ENCODE data around the gene PRPF39. TPM values are rescaled to one million over a fixed set of nuclear protein-coding genes. Genes with fewer than 3 reads are reported as not detected.

Gene PRPF39
- total and polyA plus RNA-seq, 2 of the 13 experiments (the other 11 are each of a cell fraction or from before 2014, with no cell fraction given): 44.2 to 65.0 TPM

DNA sequence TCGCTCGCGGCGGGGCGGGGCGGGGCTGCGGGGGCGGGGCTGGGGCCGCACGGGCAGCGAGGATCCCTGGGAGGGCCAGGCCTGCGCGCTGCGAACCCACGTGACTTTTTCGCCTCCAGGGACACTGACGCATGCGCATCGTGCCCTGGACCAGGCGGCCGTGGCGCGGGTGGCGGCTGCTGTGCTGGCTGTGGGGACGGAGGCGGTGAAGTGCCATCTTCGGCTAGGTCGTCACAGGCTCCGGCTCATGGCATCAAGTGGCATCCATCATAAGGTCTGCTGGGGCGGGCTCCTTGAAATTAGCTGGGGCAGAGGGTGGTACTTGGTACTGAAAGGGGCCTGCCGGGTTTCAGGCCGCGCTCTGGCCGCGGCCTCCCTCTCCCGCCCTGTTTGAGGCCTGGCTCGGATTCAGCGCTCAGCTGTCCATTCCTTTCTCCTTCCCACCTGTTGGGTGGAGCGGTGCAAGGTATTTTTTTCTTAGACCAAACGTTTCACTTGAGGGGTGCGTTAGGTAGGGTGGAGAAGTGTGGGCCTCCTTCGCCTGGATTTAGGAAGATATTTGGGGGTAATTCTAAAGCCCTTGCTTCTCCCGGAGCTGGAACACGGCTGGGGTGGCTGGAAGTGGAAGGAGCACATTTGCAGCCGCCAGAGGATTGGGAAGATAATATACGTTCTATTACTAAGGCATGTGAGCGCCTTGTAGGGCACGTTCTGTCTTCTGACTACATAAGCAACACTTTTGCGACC is at the start of gene PRPF39 (continued):
- TF ChIP-seq ZBTB49 (CRISPR knock-in tag; IDR thresholded peaks at IDR 0.05; ENCODE audit: borderline replicate concordance): no peak
- no peak for TF ChIP-seq ZNF44 (CRISPR knock-in tag; IDR thresholded peaks at IDR 0.05)
- 0 out of 2 replicates have a peak, but pooled peaks have one; percentile 48 for TF ChIP-seq ZMAT3 (CRISPR knock-in tag; conservative IDR thresholded peaks at IDR 0.05)
- peak; percentile 35; the same call in 1 of the 2 replicates for TF ChIP-seq ZNF12 (CRISPR knock-in tag; IDR thresholded peaks at IDR 0.05)
- no peak for TF ChIP-seq ZNF572 (CRISPR knock-in tag; IDR thresholded peaks at IDR 0.05)
- TF ChIP-seq, protein P1, sequence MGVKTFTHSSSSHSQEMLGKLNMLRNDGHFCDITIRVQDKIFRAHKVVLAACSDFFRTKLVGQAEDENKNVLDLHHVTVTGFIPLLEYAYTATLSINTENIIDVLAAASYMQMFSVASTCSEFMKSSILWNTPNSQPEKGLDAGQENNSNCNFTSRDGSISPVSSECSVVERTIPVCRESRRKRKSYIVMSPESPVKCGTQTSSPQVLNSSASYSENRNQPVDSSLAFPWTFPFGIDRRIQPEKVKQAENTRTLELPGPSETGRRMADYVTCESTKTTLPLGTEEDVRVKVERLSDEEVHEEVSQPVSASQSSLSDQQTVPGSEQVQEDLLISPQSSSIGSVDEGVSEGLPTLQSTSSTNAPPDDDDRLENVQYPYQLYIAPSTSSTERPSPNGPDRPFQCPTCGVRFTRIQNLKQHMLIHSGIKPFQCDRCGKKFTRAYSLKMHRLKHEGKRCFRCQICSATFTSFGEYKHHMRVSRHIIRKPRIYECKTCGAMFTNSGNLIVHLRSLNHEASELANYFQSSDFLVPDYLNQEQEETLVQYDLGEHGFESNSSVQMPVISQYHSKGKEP (CRISPR knock-in tag; IDR thresholded peaks at IDR 0.05): no peak
- TF ChIP-seq YY1 (IDR thresholded peaks at IDR 0.05; ENCODE audit: insufficient read depth, insufficient replicate concordance, low read depth, low read length): peak; percentile 60
- no peak for TF ChIP-seq ZBTB1 (CRISPR knock-in tag; IDR thresholded peaks at IDR 0.05; ENCODE audit: borderline replicate concordance)
- TF ChIP-seq NFE2L1 (CRISPR knock-in tag; IDR thresholded peaks at IDR 0.05; ENCODE audit: borderline replicate concordance): no peak
- TF ChIP-seq SMAD9 (CRISPR knock-in tag; IDR thresholded peaks at IDR 0.05): no peak
- no peak for TF ChIP-seq ZSCAN30 (CRISPR knock-in tag; IDR thresholded peaks at IDR 0.05)
- TF ChIP-seq, protein P2, sequence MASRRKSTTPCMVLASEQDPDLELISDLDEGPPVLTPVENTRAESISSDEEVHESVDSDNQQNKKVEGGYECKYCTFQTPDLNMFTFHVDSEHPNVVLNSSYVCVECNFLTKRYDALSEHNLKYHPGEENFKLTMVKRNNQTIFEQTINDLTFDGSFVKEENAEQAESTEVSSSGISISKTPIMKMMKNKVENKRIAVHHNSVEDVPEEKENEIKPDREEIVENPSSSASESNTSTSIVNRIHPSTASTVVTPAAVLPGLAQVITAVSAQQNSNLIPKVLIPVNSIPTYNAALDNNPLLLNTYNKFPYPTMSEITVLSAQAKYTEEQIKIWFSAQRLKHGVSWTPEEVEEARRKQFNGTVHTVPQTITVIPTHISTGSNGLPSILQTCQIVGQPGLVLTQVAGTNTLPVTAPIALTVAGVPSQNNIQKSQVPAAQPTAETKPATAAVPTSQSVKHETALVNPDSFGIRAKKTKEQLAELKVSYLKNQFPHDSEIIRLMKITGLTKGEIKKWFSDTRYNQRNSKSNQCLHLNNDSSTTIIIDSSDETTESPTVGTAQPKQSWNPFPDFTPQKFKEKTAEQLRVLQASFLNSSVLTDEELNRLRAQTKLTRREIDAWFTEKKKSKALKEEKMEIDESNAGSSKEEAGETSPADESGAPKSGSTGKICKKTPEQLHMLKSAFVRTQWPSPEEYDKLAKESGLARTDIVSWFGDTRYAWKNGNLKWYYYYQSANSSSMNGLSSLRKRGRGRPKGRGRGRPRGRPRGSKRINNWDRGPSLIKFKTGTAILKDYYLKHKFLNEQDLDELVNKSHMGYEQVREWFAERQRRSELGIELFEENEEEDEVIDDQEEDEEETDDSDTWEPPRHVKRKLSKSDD (CRISPR knock-in tag; IDR thresholded peaks at IDR 0.05; ENCODE audit: low read depth): 0 out of 2 replicates have a peak, but pooled peaks have one; percentile 28
- TF ChIP-seq CC2D1A (CRISPR knock-in tag; IDR thresholded peaks at IDR 0.05): no peak
- TF ChIP-seq FOXO1 (CRISPR knock-in tag; IDR thresholded peaks at IDR 0.05): no peak
- TF ChIP-seq NFATC3 (CRISPR knock-in tag; IDR thresholded peaks at IDR 0.05): no peak
- no peak for TF ChIP-seq SIX1 (CRISPR knock-in tag; IDR thresholded peaks at IDR 0.05; ENCODE audit: borderline replicate concordance)
- TF ChIP-seq HMG20B (CRISPR knock-in tag; conservative IDR thresholded peaks at IDR 0.05): no peak
- no peak for TF ChIP-seq EZH2 (conservative IDR thresholded peaks at IDR 0.05; ENCODE audit: low read depth, low read length)
- TF ChIP-seq ZFAT (CRISPR knock-in tag; conservative IDR thresholded peaks at IDR 0.05): no peak
- no peak for TF ChIP-seq TBP (CRISPR knock-in tag; IDR thresholded peaks at IDR 0.05)
- no peak for TF ChIP-seq MAFK (conservative IDR thresholded peaks at IDR 0.05 in 1 of 2, IDR thresholded peaks at IDR 0.05 in 1 of 2; ENCODE audit: low read length in 2 of 2)
- TF ChIP-seq SRSF1 (optimal IDR thresholded peaks at IDR 0.05; ENCODE audit: low read depth, low read length): peak; percentile 20
- TF ChIP-seq, protein P3, sequence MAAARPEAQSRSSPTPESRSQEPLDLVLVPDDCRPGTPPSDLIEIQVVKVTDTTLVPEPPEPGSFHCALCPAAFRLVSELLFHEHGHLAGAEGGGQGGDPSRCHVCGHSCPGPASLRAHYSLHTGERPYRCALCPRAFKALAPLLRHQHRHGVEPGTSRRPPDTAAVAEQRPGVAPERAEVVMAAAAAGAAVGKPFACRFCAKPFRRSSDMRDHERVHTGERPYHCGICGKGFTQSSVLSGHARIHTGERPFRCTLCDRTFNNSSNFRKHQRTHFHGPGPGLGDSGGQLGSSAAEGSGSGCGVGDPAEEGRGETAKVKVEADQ (CRISPR knock-in tag; IDR thresholded peaks at IDR 0.05; ENCODE audit: borderline replicate concordance): no peak

Measured in HepG2 (cell line).